IPS DF 4.7 (cell line): ENCODE results near the gene ARHGAP6.

ENCODE experiments used
- DNase-seq: peaks from one replicate; pipeline ENCODE4 v3.0.0-alpha.2; 2013; ENCODE audit warnings: low spot score; ENCODE audit errors: extremely low read depth

Gene ARHGAP6

GRCh38 chrX:11403631-11404030, 262.1 kb downstream of the ARHGAP6 start:
- no peak for DNase-seq

GRCh38 chrX:11401966-11402365, 263.8 kb downstream of the ARHGAP6 start:
- no peak for DNase-seq

GRCh38 chrX:11399489-11400094, 266.1 kb downstream of the ARHGAP6 start:
- DNase-seq = no peak

GRCh38 chrX:11398785-11399184, 266.9 kb downstream of the ARHGAP6 start:
- no peak for DNase-seq

- DNase-seq = no peak
Observed at GRCh38 chrX:11398139-11398538, 267.6 kb downstream of the ARHGAP6 start.

- no peak for DNase-seq
Observed at GRCh38 chrX:11397680-11398079, 268.0 kb downstream of the ARHGAP6 start.

GRCh38 chrX:11395859-11396258, 269.9 kb downstream of the ARHGAP6 start:
- no peak for DNase-seq

GRCh38 chrX:11393949-11394654, 271.6 kb downstream of the ARHGAP6 start:
- no peak for DNase-seq

- DNase-seq = no peak
Observed at GRCh38 chrX:11386812-11387211, 278.9 kb downstream of the ARHGAP6 start.

GRCh38 chrX:11386001-11386523, 279.7 kb downstream of the ARHGAP6 start:
- no peak for DNase-seq

GRCh38 chrX:11382930-11383329, 282.8 kb downstream of the ARHGAP6 start:
- DNase-seq = no peak

GRCh38 chrX:11381464-11381863, 284.3 kb downstream of the ARHGAP6 start:
- no peak for DNase-seq

- no peak for DNase-seq
Observed at GRCh38 chrX:11380187-11380844, 285.4 kb downstream of the ARHGAP6 start.

- no peak for DNase-seq
Observed at GRCh38 chrX:11376163-11376562, 289.6 kb downstream of the ARHGAP6 start.

- DNase-seq = no peak
Observed at GRCh38 chrX:11375614-11376119, 290.1 kb downstream of the ARHGAP6 start.

- DNase-seq = no peak
Observed at GRCh38 chrX:11374570-11374969, 291.1 kb downstream of the ARHGAP6 start.

- no peak for DNase-seq
Observed at GRCh38 chrX:11371106-11371505, 294.6 kb downstream of the ARHGAP6 start.

- DNase-seq = no peak
Observed at GRCh38 chrX:11367609-11368430, 297.9 kb downstream of the ARHGAP6 start.

GRCh38 chrX:11366998-11367595, 298.6 kb downstream of the ARHGAP6 start:
- DNase-seq = no peak

GRCh38 chrX:11365426-11365825, 300.3 kb downstream of the ARHGAP6 start:
- DNase-seq = no peak

- DNase-seq = no peak
Observed at GRCh38 chrX:11364835-11365234, 300.9 kb downstream of the ARHGAP6 start.
